Spleen (tissue), 7 donors: ENCODE results near the gene CACNA1D.

ENCODE experiments used
- CTCF ChIP-seq, 11 experiments: fragments of 200-600 bp in 7 of 11; fragments of 450-650 bp in 4 of 11; sonication (generic) in 4 of 11; IDR thresholded peaks in 8 of 11; conservative IDR thresholded peaks in 3 of 11; 1 replicate in 7 of 11; 2 replicates in 4 of 11; pipeline versions ENCODE4 v1.4.0 to v1.8.0; 2016 to 2021; ENCODE audit warnings: antibody characterized with exemption in 11 of 11, inconsistent platforms in 4 of 11, mild to moderate bottlenecking in 1 of 11
- POLR2A ChIP-seq, 3 donors: fragments of 450-650 bp; IDR thresholded peaks; one replicate each; pipeline ENCODE4 v1.5.1; 2017; ENCODE audit warnings: antibody characterized with exemption in 3 of 3, mild to moderate bottlenecking in 1 of 3
- POLR2AphosphoS5 ChIP-seq, 3 donors: sonication (generic); formaldehyde crosslinking; IDR thresholded peaks; one replicate each; pipeline ENCODE4 v1.5.1; 2017; ENCODE audit warnings: antibody characterized with exemption in 3 of 3
- donor health status: DM: no; HTN: no; CAD: no; lungs with moderate emphysema.
- donor health status: DM: no; HTN: no; CAD: no.
- donor health status: DM: no; HTN: no; CAD: no.

- TF ChIP-seq CTCF (IDR thresholded peaks at IDR 0.05 in 8 of 11, conservative IDR thresholded peaks at IDR 0.05 in 3 of 11) (no peak), POLR2AphosphoS5 (IDR thresholded peaks at IDR 0.05) (no peak), POLR2A (IDR thresholded peaks at IDR 0.05) (no peak)
These were observed 1.9 kb downstream of the CACNA1D start for GRCh38 chr3:53496392-53496670.
